ENCODE measurements around the gene ITGB5. TPM values are rescaled to one million over a fixed set of nuclear protein-coding genes. Genes with fewer than 3 reads are reported as not detected.

Gene ITGB5
- total and polyA plus RNA-seq, 2 donors (not counting 3 experiments of a cell fraction or from before 2014, with no cell fraction given): 144 to 170 TPM

- no peak overlapping the region for H3K4me3 ChIP-seq (replicated peaks in 1 of 3; ENCODE audit: insufficient read depth in 1 of 3, low read depth in 1 of 3, low read length in 3 of 3)
- no peak overlapping the region for H2AFZ ChIP-seq (ENCODE audit: low read depth, low read length)
- H3K79me2 ChIP-seq (ENCODE audit: control insufficient read depth, insufficient read depth, low read length): peaks cover 2% of the 10 kb centered on the region
- H3K36me3 ChIP-seq (ENCODE audit: control insufficient read depth in 2 of 2, extremely low read depth in 1 of 2, insufficient read depth in 2 of 2, low read length in 2 of 2): no peaks in the 10 kb centered on the region
- peak overlapping the region; percentile 17 for H3K9ac ChIP-seq (replicated peaks; ENCODE audit: extremely low read depth, insufficient read depth, low read length)
- dilution Hi-C loops (cut with MboI; ENCODE audit: extremely low pct_ligation_motif_present, low sequenced_read_pairs): no loop called here
- intact Hi-C loops (cut with micrococcal nuclease): loop anchor here (1.0 to 2.0 kb wide), 4 partner anchors 16 to 88 kb away; no protein-coding TSS in a partner anchor
- no peaks in the 10 kb centered on the region for H3K9me1 ChIP-seq (replicated peaks; ENCODE audit: control insufficient read depth, extremely low read depth, insufficient read depth, low read length)
- H3K27me3 ChIP-seq (ENCODE audit: control insufficient read depth in 2 of 2, insufficient read depth in 2 of 2, low read length in 2 of 2): no peaks in the 10 kb centered on the region
- peaks cover 34% of the 10 kb centered on the region for H3K4me1 ChIP-seq (ENCODE audit: control insufficient read depth, extremely low read depth, insufficient read depth, low read length)
- H4K20me1 ChIP-seq (replicated peaks; ENCODE audit: control insufficient read depth, extremely low read depth, insufficient read depth, low read length): no peaks in the 10 kb centered on the region
- DNase-seq (ENCODE audit: low read depth, low spot score) (peak; percentile 89), FAIRE-seq (peak; percentile 99)
- POLR2A ChIA-PET: no interaction called here
- BruUV-seq (replicated peaks): no TSS peak
- peak overlapping the region; percentile 61 for H3K27ac ChIP-seq (ENCODE audit: insufficient read depth, low read depth, low read length)
- TF ChIP-seq POLR2AphosphoS5 (IDR thresholded peaks at IDR 0.05; ENCODE audit: insufficient read depth, low read depth, low read length) (peak; percentile 18), POLR2A (IDR thresholded peaks at IDR 0.05; ENCODE audit: low read depth, low read length) (no peak), JUN (IDR thresholded peaks at IDR 0.05; ENCODE audit: borderline replicate concordance, insufficient read depth, insufficient read length, low read depth) (peak; percentile 35), FOS (IDR thresholded peaks at IDR 0.05; ENCODE audit: borderline replicate concordance, insufficient read depth, low read length) (peak; percentile 79)
- peak overlapping the region; percentile 40 for H3K4me2 ChIP-seq (ENCODE audit: insufficient read depth, low read length)
- CTCF ChIA-PET: interaction anchor here (1.9 to 2.1 kb wide), 2 partner anchors 73 to 101 kb away, joined by 4 to 6 read pairs; no protein-coding TSS in a partner anchor
- H3K9me3 ChIP-seq (replicated peaks; ENCODE audit: control insufficient read depth, insufficient read depth, low read length): no peaks in the 10 kb centered on the region
Observed at GRCh38 chr3:124860599-124860998, 26.6 kb downstream of the ITGB5 start.

DNA sequence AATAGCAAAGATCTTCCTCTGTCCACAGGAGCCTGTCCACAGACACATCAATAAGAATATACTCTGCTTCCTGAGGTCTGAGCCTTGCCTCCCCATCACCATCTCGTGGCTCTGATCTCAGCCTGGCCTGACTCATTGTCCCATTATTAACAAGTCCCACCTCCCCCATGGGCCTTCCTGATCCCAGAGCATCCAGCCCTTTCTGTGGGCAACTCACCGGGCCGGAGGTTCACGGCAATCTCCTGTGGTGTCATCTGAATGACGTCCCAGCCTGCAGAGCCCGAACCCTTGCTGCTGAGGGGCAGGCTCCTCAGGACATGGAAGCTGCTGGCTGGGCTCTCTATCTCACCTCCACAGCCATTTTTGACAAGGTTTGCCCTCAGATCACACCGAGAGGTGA lies 28.1 kb downstream of the ITGB5 start:
- Histone ChIP-seq H3K4me3 (replicated peaks in 1 of 3; ENCODE audit: insufficient read depth in 1 of 3, low read depth in 1 of 3, low read length in 3 of 3) (no peak overlapping the region), H3K79me2 (ENCODE audit: control insufficient read depth, insufficient read depth, low read length) (peaks cover 2% of the 10 kb centered on the region), H3K36me3 (ENCODE audit: control insufficient read depth in 2 of 2, extremely low read depth in 1 of 2, insufficient read depth in 2 of 2, low read length in 2 of 2) (no peaks in the 10 kb centered on the region), H3K9ac (replicated peaks; ENCODE audit: extremely low read depth, insufficient read depth, low read length) (peak overlapping the region; percentile 28), H3K27me3 (ENCODE audit: control insufficient read depth in 2 of 2, insufficient read depth in 2 of 2, low read length in 2 of 2) (no peaks in the 10 kb centered on the region), H3K27ac (ENCODE audit: insufficient read depth, low read depth, low read length) (peak overlapping the region; percentile 87), H3K9me3 (replicated peaks; ENCODE audit: control insufficient read depth, insufficient read depth, low read length) (no peaks in the 10 kb centered on the region), H3K4me1 (ENCODE audit: control insufficient read depth, extremely low read depth, insufficient read depth, low read length) (peaks cover 34% of the 10 kb centered on the region), H3K4me2 (ENCODE audit: insufficient read depth, low read length) (peak overlapping the region; percentile 14), H3K9me1 (replicated peaks; ENCODE audit: control insufficient read depth, extremely low read depth, insufficient read depth, low read length) (no peaks in the 10 kb centered on the region), H2AFZ (ENCODE audit: low read depth, low read length) (peak overlapping the region; percentile 65), H4K20me1 (replicated peaks; ENCODE audit: control insufficient read depth, extremely low read depth, insufficient read depth, low read length) (no peaks in the 10 kb centered on the region)
- FAIRE-seq (peak; percentile 78), DNase-seq (ENCODE audit: low read depth, low spot score) (peak; percentile 66)
- BruUV-seq (replicated peaks): no TSS peak
- dilution Hi-C loops (cut with MboI; ENCODE audit: extremely low pct_ligation_motif_present, low sequenced_read_pairs) (no loop called here), intact Hi-C loops (cut with micrococcal nuclease) (no loop called here)
- TF ChIP-seq POLR2AphosphoS5 (IDR thresholded peaks at IDR 0.05; ENCODE audit: insufficient read depth, low read depth, low read length) (peak; percentile 40), EZH2 (IDR thresholded peaks at IDR 0.05; ENCODE audit: borderline replicate concordance, low read depth, low read length, severe bottlenecking) (no peak), FOS (IDR thresholded peaks at IDR 0.05; ENCODE audit: borderline replicate concordance, insufficient read depth, low read length) (peak; percentile 64), MYC (IDR thresholded peaks at IDR 0.05; ENCODE audit: low read depth, low read length) (no peak), JUN (IDR thresholded peaks at IDR 0.05; ENCODE audit: borderline replicate concordance, insufficient read depth, insufficient read length, low read depth) (no peak), CTCF (IDR thresholded peaks at IDR 0.05; ENCODE audit: extremely low read depth in 1 of 2, insufficient read depth in 1 of 2, low read depth in 1 of 2, low read length in 2 of 2) (no peak), POLR2A (IDR thresholded peaks at IDR 0.05; ENCODE audit: low read depth, low read length) (no peak), GATA2 (IDR thresholded peaks at IDR 0.05; ENCODE audit: insufficient read depth, insufficient read length, low read depth, low read length) (no peak)
- TF ChIP-seq, protein P1, sequence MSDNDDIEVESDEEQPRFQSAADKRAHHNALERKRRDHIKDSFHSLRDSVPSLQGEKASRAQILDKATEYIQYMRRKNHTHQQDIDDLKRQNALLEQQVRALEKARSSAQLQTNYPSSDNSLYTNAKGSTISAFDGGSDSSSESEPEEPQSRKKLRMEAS (IDR thresholded peaks at IDR 0.05; ENCODE audit: insufficient read depth, insufficient read length): no peak
- ChIA-PET CTCF (interaction anchor here (0.6 to 2.1 kb wide), 6 partner anchors 14 to 99 kb away, joined by 3 to 6 read pairs (median 4); partner anchors contain the start of gene ITGB5), POLR2A (no interaction called here)

All from endothelial cell of umbilical vein (primary cell).